Measurements from ENCODE around the gene CAV2.

The CAV2 gene

GRCh38 chr7:116455009-116455408 lies 44.5 kb upstream of the CAV2 start:
- DNase-seq (ENCODE audit: low spot score) (no peak), ATAC-seq (ENCODE audit: low read depth) (peak; percentile 82)
- peak overlapping the region; percentile 79 for H3K27ac ChIP-seq (ENCODE audit: poor library complexity, severe bottlenecking)
- peaks cover 21% of the 10 kb centered on the region for H3K4me1 ChIP-seq (ENCODE audit: insufficient read depth, poor library complexity, severe bottlenecking)
- no peak for TF ChIP-seq CTCF (IDR thresholded peaks at IDR 0.05; ENCODE audit: poor library complexity, severe bottlenecking)
- H3K36me3 ChIP-seq (ENCODE audit: low read depth): no peaks in the 10 kb centered on the region
- no peak overlapping the region for H3K4me3 ChIP-seq (ENCODE audit: severe bottlenecking)
- no peaks in the 10 kb centered on the region for H3K9me3 ChIP-seq (ENCODE audit: severe bottlenecking)
- no peaks in the 10 kb centered on the region for H3K27me3 ChIP-seq (ENCODE audit: insufficient read depth, poor library complexity, severe bottlenecking)

- Histone ChIP-seq H3K4me1 (ENCODE audit: insufficient read depth, poor library complexity, severe bottlenecking) (peaks cover 25% of the 10 kb centered on the region), H3K4me3 (ENCODE audit: severe bottlenecking) (no peak overlapping the region), H3K27ac (ENCODE audit: poor library complexity, severe bottlenecking) (peak overlapping the region; percentile 79), H3K36me3 (ENCODE audit: low read depth) (no peaks in the 10 kb centered on the region), H3K27me3 (ENCODE audit: insufficient read depth, poor library complexity, severe bottlenecking) (no peaks in the 10 kb centered on the region), H3K9me3 (ENCODE audit: severe bottlenecking) (no peaks in the 10 kb centered on the region)
- TF ChIP-seq CTCF (IDR thresholded peaks at IDR 0.05; ENCODE audit: poor library complexity, severe bottlenecking): no peak
- ATAC-seq (ENCODE audit: low read depth) (peak; percentile 54; the same call in 1 of the 3 replicates), DNase-seq (ENCODE audit: low spot score) (no peak)
Observed at GRCh38 chr7:116455499-116455898, 44.0 kb upstream of the CAV2 start.

GRCh38 chr7:116461500-116461899 lies 38.0 kb upstream of the CAV2 start:
- H3K27ac ChIP-seq (ENCODE audit: poor library complexity, severe bottlenecking): peak overlapping the region; percentile 72

GRCh38 chr7:116463956-116464355 lies 35.6 kb upstream of the CAV2 start:
- no peaks in the 10 kb centered on the region for H3K27me3 ChIP-seq (ENCODE audit: insufficient read depth, poor library complexity, severe bottlenecking)
- no peak for TF ChIP-seq CTCF (IDR thresholded peaks at IDR 0.05; ENCODE audit: poor library complexity, severe bottlenecking)
- H3K36me3 ChIP-seq (ENCODE audit: low read depth): no peaks in the 10 kb centered on the region
- H3K4me1 ChIP-seq (ENCODE audit: insufficient read depth, poor library complexity, severe bottlenecking): peaks cover 43% of the 10 kb centered on the region
- DNase-seq (ENCODE audit: low spot score): no peak
- no peak overlapping the region for H3K4me3 ChIP-seq (ENCODE audit: severe bottlenecking)
- no peak for ATAC-seq (ENCODE audit: low read depth)
- H3K9me3 ChIP-seq (ENCODE audit: severe bottlenecking): no peaks in the 10 kb centered on the region
- peak overlapping the region; percentile 72 for H3K27ac ChIP-seq (ENCODE audit: poor library complexity, severe bottlenecking)

More at GRCh38 chr7:116461500-116461899, 38.0 kb upstream of the CAV2 start:
- no peaks in the 10 kb centered on the region for H3K36me3 ChIP-seq (ENCODE audit: low read depth)
- ATAC-seq (ENCODE audit: low read depth): no peak
- peaks cover 43% of the 10 kb centered on the region for H3K4me1 ChIP-seq (ENCODE audit: insufficient read depth, poor library complexity, severe bottlenecking)
- H3K4me3 ChIP-seq (ENCODE audit: severe bottlenecking): no peak overlapping the region
- peak; percentile 38 for TF ChIP-seq CTCF (IDR thresholded peaks at IDR 0.05; ENCODE audit: poor library complexity, severe bottlenecking)
- H3K27me3 ChIP-seq (ENCODE audit: insufficient read depth, poor library complexity, severe bottlenecking): no peaks in the 10 kb centered on the region
- no peaks in the 10 kb centered on the region for H3K9me3 ChIP-seq (ENCODE audit: severe bottlenecking)
- no peak for DNase-seq (ENCODE audit: low spot score)

- Histone ChIP-seq H3K27ac (ENCODE audit: poor library complexity, severe bottlenecking) (peak overlapping the region; percentile 56), H3K9me3 (ENCODE audit: severe bottlenecking) (no peaks in the 10 kb centered on the region), H3K4me3 (ENCODE audit: severe bottlenecking) (no peak overlapping the region), H3K27me3 (ENCODE audit: insufficient read depth, poor library complexity, severe bottlenecking) (no peaks in the 10 kb centered on the region), H3K4me1 (ENCODE audit: insufficient read depth, poor library complexity, severe bottlenecking) (peaks cover 43% of the 10 kb centered on the region), H3K36me3 (ENCODE audit: low read depth) (no peaks in the 10 kb centered on the region)
- DNase-seq (ENCODE audit: low spot score) (no peak), ATAC-seq (ENCODE audit: low read depth) (no peak)
- no peak for TF ChIP-seq CTCF (IDR thresholded peaks at IDR 0.05; ENCODE audit: poor library complexity, severe bottlenecking)
Observed at GRCh38 chr7:116464375-116464774, 35.2 kb upstream of the CAV2 start.

Measured in RWPE2 (cell line).